Choroid plexus epithelial cell (primary cell): ENCODE measurements around the gene LYRM4.

Experiments used
- DNase-seq: peaks from one replicate; pipeline ENCODE4 v3.0.0-alpha.2; 2010; ENCODE audit warnings: low read depth
- H3K4me3 ChIP-seq: 2 replicates; pipeline ENCODE4 v1.5.1; 2011; ENCODE audit warnings: low read depth, mild to moderate bottlenecking, control low read depth, low read length, moderate library complexity
- CTCF ChIP-seq: conservative IDR thresholded peaks from 2 replicates; pipeline ENCODE4 v1.5.1; 2011; ENCODE audit warnings: low read depth, mild to moderate bottlenecking, control low read depth, inconsistent platforms, low read length, moderate library complexity

LYRM4 gene

GRCh38 chr6:5234874-5235273 lies 25.9 kb downstream of the LYRM4 start:
- H3K4me3 ChIP-seq: no peak overlapping the region
- no peak for TF ChIP-seq CTCF
- DNase-seq: no peak

- no peak for DNase-seq
- no peak overlapping the region for H3K4me3 ChIP-seq
- TF ChIP-seq CTCF: no peak
Measured at GRCh38 chr6:5231289-5231688, 29.5 kb downstream of the LYRM4 start.

GRCh38 chr6:5230081-5230480 lies 30.7 kb downstream of the LYRM4 start:
- H3K4me3 ChIP-seq: no peak overlapping the region
- no peak for TF ChIP-seq CTCF
- no peak for DNase-seq

GRCh38 chr6:5229356-5229755 lies 31.4 kb downstream of the LYRM4 start:
- DNase-seq: no peak
- no peak overlapping the region for H3K4me3 ChIP-seq
- TF ChIP-seq CTCF: no peak

GRCh38 chr6:5223309-5223708 lies 37.4 kb downstream of the LYRM4 start:
- DNase-seq: no peak
- TF ChIP-seq CTCF: no peak
- no peak overlapping the region for H3K4me3 ChIP-seq

GRCh38 chr6:5220443-5220842 lies 40.3 kb downstream of the LYRM4 start:
- no peak overlapping the region for H3K4me3 ChIP-seq
- no peak for DNase-seq
- no peak for TF ChIP-seq CTCF

- DNase-seq: no peak
- H3K4me3 ChIP-seq: no peak overlapping the region
Measured at GRCh38 chr6:5219011-5219691, 41.6 kb downstream of the LYRM4 start.

More at GRCh38 chr6:5219011-5219691, 41.6 kb downstream of the LYRM4 start:
- TF ChIP-seq CTCF: no peak
